GM19238 (cell line): ENCODE results near the gene MYBPH.

Source experiments
- DNase-seq: peaks from one replicate; pipeline ENCODE4 v3.0.0; 2011; ENCODE audit warnings: low spot score; ENCODE audit not compliant: insufficient read length

MYBPH gene

DNA sequence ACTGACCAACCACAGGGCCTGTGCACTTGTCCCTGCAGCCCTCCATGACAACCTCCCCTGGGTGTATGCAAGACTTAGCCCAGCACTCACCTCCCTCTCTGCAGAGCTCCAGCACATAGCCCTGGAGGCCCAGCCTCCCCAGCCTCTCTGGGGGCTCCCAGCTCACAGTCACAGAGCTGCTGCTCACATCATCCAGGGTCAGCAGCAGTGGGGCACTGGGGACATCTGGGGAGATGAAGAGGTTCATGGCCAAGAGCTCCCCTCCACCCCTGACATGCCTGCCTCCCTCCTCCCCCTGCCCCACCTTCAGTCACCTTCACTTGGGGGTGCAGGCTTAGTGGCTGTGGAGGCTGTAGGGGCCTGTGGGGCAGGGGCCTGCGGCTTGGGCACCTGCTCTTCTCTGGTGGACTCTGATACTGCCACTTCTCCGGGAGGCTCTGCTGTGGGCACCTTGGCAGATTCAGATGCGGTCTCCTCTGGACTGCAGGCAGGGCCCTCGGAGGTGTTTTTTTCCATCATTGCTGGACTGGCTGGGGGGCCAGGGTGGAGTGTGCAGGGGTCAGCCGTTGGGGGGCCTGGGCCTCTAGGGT lies at the start of gene MYBPH:
TSS of gene MYBPH (minus strand) at position 590 of the 590 bp plus-strand sequence. CDS start at position 519, 71 bp downstream.
- DNase-seq, result no peak

DNA sequence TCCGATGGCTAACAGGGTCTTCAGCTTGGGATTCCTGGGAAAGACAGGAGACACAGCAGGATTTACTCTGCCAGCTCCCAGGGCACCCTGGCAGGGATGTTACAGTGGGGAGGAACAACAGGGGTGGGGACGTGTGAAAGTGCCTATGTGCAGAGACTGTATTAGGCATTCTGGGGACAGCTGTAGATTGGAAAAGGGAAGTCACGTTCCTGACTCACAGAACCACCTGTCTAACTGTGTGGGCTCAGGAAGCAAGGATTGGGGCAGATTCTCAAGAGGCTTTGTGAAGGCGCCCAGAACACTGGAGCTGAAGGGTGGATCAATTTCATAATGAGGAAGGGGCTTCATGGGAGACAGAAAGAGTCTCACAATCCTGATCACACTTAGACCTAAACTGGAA lies 49.4 kb upstream of the MYBPH start:
- DNase-seq, result no peak

DNA sequence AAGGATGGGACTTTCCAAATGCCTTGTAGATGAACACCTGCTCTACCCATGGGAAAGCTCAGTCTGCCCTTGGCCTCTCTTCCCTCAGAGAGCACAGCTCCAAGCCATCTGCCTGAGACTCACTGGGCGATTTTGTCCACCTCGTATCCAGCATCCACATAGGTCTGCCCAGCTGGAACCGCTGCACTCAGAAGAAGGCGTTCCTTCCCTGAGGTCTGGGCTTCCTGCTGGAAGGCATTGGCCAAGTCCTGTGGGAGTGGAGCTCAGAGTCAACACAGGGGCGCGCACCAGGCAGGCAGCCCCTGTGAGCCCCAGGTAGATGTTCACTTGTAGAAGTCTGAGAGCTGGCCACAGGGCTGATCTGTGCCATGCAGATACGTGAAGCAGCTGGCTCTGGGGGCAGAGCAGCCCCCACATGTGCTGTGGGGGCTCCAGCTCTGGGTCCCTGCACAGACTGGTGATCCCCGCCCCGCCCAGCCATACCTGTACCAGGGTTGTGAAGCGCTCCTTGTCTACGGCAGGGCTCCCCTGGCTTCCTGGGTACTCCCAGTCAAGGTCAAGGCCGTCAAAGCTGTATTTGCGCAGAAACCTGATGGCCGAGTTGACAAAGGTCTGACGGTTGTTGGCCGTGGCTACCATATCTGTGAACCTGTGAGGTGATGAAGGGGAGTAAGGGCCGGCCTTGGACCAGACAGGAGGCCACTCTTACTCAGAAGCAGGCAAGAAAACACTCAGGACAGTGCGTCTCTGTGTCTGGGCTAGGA lies 47.6 kb upstream of the MYBPH start:
- DNase-seq, result no peak

DNA sequence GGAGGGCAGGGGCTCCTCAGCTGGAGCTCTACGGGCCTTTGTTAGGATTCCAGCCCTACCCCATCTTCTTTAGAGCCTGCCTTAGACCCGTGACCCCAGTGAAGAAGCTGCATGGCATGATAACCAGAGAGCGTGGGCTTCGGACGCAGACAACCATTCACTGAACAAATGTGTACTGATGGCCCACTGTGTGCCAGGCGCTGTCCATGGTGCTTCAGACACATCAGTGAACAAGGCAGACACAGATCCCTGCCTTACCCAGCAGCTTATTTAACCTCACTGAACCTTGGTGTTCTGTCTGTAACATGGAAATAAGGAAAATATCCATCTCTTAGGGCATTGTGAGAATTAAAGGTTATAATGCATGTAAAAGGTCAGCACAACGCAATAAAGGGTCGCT lies 44.3 kb upstream of the MYBPH start:
- DNase-seq, result no peak

GRCh38 chr1:203219171-203219570 lies 43.5 kb upstream of the MYBPH start:
- DNase-seq, result no peak

- no peak for DNase-seq
Observed at GRCh38 chr1:203217668-203218067, 42.0 kb upstream of the MYBPH start.

DNA sequence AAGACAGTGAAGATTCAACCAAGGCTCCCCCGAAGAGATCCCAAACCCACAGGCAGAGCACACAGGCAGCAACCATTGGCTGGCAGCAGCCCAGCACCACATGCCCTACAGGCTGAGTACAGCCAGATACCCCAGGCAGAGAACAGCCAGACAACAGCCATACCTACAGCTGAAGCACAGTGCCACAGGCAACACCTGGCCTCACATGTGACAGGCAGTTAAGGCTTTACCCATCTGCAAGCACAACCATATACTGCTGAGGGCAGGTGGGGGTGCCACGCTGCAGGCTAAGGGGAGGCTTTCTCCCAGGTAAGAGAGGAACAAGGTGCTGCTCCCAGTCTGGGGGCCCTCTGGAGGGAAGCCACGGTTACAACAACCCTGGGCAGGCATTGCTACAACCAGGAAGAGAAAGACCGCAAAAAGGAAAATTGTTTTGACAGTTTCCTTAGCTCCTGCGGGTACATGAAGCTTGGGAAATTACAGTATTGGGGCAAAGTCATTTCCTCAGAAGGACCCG lies 41.6 kb upstream of the MYBPH start:
- DNase-seq, result no peak

DNA sequence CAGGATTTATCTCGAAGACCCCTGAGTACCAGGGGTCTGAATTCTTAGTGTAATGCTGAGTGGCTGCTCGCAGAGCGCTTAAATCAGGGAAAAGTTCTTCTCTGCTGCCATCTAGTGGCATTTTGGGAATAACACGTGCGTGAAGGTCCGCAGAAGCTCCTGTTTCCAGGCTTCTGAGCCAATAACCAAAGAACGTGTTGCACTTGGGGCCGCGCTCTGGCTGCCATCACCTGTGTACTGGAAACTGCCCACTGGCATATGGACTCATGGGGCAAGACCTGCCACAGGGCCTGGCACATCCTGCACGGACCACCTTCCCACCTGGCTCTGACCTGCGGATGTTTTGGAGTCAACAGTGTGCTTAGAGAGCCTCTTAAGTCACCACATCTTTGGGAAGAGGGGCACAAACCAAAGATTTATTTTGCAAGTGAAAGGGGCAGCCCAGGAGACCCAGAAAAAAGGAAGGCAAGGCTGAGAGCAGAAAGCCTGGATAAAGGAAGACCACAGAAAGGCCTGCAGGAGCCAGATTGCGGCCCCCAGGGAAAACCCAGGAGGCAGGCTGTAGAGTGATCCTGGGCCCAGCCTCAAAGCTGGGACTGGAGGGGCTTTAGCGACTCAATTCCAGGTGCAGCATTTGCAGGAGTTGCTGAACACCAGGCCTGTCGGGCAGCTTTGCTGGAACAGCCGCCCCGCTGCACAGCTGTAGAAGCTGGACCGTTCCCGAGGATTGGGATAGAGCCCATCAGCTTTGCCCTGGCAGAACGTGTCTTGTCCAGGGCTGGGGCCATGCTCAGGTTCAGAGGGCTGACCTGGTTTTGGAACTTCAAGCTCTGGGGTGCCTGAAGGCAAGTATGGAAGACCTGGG lies 40.9 kb upstream of the MYBPH start:
- peak; percentile 41 for DNase-seq

DNA sequence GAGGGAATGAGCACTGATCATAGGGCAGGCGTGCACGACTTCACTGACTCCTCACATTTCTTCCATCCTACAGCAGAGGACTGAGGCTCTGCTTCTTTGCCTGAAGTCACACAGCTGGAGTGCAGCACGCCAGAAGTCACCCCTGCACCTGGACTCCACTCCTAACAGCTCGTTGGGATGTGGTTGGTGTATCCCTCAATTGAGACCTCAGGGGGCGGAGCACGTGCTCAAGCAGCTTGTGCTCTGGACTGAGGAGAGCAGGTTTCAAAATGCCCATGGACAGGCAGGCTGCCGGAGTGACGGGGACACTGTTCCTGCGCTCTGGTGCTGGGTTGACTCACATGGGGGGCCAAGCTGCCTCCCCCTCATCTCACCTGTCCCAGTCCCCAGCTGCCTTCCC lies 39.9 kb upstream of the MYBPH start:
- no peak for DNase-seq

DNA sequence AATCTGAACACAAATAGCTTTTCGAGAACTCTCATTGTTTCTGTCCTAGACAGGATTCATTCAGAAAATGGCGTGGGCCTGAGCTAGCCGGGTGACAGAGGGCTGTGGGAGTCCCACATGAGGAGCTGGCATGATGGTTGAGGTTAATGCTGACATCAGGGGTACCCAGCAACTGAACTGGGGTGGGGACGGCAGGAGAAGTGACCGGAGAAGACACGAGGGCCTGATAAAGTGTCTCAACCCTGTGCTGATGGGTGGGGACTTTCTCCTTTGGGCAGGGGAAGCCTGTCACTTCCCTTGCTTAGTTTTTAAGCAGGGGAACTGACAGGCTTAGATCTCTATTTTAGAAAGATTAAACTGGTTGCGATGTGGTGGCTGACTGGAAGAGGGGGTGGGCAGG lies 39.2 kb upstream of the MYBPH start:
- DNase-seq, result no peak

- no peak for DNase-seq
Observed at GRCh38 chr1:203213126-203213525, 37.5 kb upstream of the MYBPH start.

DNA sequence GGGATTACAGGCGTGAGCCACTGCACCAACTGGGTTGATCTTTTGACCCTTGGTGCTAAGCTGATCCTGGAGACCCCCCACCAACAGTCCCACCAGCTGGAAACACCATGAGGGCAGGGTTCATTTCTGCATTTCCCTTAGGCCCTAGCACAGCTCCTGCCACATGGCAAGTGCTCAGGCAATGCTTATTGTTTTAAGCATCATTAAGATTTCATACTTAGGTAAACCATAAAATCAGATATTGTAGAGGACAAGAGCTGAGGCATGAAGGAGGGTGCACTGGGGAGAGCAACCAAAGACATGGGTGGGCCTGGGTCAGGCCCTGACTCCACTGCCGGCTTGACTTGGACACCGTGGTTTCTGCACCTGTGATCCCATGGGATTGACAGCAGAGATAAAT lies 36.2 kb upstream of the MYBPH start:
- no peak for DNase-seq

DNA sequence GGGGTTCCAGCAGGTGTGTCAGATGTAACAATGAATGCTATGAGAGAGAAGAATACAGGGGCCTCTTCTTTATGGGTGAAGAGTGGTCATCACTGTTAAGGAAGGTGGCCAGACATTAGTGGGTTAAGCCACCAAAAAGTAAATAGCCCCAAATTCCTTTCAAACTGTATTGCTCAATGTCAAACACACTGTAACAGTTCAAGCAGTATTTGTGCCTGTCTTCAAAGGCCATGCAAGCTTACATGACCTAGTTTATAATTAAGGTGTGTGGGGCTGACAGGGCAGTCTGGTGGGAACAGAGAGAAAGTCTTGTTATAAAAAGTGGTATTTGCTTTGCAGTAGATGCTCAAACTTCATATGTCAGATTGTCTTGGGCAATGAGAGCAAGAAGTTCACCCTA lies 35.4 kb upstream of the MYBPH start:
- no peak for DNase-seq

DNA sequence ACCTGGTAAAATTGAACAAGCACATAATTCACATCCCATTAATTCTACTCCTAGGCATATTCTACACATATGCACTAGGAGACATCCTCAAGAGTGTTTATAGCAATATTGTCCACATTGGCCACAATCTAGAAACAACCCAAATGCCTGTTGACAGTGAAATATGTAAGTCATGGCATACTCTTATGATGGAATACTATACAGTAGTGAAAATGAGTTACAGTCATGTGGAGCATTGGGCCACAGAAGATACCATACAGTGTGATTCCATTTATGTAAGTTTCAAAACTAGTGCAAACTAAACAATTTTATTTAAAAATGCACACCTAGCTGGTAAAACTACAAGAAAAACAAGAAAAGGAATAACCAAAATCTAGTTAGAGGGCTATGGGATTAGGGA lies 34.7 kb upstream of the MYBPH start:
- no peak for DNase-seq

DNA sequence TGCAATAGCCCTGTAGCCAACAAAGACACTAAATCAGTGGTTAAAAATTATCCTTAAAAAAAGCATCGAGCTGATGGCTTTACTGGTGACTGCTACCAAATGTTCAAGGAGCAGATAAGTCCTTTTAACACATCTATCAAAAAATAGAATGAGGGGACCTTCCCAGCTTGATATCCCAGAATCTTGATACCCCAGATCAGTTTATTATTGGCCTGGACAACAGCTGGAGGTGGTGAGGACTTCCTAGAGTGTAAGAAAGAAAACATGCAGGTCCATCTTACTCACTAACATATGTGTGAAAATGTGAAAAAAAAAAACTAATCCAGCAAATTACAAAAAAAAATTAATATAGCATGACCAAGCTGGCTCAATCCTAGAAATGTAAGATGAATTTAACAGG lies 32.6 kb upstream of the MYBPH start:
- DNase-seq, result no peak

DNA sequence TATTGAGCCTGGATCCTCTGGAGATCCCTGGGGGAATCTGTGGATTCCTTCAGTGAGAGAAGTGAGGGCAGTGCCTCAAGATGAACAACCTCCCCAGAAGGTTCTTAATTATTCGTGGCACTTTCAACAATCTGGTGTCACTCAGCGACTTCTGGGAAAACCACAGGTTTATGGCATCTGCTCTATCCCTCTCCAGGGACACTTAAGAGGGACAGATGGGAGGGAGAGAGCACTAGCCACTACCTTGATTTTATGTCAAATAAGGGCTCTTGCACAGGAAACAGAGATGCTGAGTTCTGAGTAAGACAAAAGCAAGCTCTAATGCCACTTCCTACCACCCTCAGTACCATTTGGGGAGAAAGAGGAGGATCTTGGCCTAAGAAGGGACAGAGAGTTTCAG lies 32.1 kb upstream of the MYBPH start:
- DNase-seq, result no peak

- DNase-seq, result no peak
Observed at GRCh38 chr1:203206129-203206687, 30.6 kb upstream of the MYBPH start.

GRCh38 chr1:203204756-203205155 lies 29.1 kb upstream of the MYBPH start:
- no peak for DNase-seq

DNA sequence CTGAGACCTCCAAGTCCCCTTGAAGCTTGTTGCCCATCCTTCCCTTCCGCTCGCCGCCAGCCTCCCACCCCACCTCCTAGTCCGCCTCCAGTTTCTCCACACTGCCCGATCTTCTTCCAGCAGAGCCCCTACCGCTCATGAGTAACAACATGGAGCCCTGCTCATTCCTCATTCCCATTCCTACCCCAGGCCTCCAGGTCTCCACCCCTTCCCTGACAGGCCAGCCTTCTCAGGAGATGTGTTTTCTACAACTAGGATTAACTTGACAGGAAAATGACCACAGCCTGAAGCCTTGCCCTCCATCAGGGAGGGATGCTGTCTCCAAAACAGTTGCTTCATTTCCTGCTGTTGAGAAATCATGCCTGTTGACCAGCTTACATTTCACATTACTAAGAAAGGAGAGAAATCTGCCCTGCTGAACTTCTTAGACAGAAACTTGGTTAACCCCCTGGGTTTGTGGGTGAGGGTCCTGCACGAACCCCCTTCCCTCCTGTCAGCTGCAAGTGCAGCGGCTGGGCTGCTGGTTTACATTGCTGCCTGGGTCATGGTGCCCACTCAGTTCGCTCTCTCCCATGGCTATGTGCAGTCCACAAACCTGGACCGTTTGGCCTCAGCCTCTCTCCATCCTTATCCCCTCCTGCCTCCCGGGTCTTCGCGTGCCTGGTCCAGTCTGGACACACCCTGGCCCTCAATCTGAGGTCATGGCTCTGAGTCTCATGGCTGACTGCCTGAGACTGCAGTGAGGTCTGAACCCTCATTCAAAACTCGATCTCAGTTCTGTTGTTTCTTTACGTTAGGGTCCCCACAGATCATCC lies 27.0 kb upstream of the MYBPH start:
- no peak for DNase-seq

GRCh38 chr1:203201516-203202205 lies 26.0 kb upstream of the MYBPH start:
- no peak for DNase-seq
